Measurements from ENCODE around the gene GRID1.

GRID1 gene

DNA sequence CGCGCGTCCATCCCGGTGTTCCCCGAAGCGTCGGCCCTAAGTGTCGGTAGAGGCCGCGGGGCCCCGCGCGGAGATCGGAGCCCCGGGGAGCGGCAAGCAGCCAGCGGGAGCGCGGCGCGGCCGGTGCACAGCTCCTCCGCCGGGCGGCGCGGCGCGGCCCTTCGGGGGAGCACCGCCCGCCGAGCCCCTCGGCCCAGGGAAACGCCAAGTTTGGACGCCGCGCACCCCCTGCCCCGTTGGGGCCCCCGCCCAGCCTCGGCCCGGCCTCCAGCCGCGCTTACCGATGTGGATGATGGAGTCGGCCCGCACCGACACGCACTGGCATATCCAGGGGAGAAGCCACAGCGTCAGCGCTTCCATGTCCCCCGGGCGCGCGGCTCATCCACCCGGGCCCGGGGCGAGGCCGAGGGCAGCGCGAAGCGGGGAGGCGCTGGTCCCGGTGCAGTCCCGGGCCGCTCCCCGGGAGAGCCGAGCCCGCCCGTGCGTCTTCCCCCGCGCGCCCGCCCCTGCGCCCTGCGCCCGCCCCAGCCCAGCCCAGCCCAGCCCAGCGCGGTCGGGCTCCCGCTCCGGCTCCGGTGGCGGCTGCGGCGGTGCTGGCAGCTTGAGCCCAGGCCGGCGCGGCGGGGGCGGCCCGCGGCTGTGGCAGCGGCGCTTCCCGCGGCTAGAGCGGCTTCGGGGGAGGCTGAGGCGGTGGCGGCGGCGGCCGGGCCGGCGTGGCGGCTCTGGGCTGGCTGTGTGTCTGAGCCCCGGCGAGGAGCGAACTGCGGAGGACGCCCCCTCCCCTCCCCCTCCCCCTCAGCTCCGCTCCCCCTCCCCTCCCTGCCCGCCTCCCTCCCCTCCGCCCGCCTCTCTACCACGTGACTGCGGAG lies at the start of gene GRID1:
GRID1 (minus strand) TSS at position 763 of the 869 bp plus-strand sequence.
- no peak within 1 kb of the TSS for H3K27ac Mint-ChIP-seq
- H3K4me1 Mint-ChIP-seq (ENCODE audit: low read depth) = peaks cover 45% of the 10 kb centered on the region
- H3K9me3 Mint-ChIP-seq = no peaks in the 10 kb centered on the region
- intact Hi-C loops (cut with micrococcal nuclease) = loop anchor here (10.0 kb wide), 1 partner anchor 191 kb away; no protein-coding TSS in a partner anchor
- H3K36me3 Mint-ChIP-seq (ENCODE audit: low read depth) = no peaks in the 10 kb centered on the region
- H3K27me3 Mint-ChIP-seq = peaks cover 91% of the 10 kb centered on the region
- H3K4me3 Mint-ChIP-seq = peak within 1 kb of the TSS; percentile 49

DNA sequence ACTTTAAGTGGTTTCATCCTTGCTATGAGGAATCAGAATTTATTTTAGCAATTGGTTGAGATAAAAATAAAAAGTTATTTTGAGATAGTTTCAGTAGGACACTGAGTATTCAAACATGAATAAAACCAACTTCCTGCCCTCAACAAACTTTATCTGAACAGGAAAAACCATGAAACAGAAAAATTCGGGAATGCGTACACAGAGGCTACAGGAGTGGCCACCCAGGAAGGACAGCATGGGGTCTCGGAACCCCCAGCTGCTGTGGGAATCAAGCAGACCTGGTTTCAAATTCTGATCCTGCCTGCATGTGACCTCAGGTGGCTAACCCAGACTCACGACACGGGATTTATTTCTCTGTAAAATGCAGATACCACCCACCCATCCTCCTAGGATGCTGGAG lies 49.0 kb upstream of the GRID1 start:
- intact Hi-C loops (cut with micrococcal nuclease) = no loop called here
- peaks cover 5% of the 10 kb centered on the region for H3K9me3 Mint-ChIP-seq
- H3K36me3 Mint-ChIP-seq (ENCODE audit: low read depth) = no peaks in the 10 kb centered on the region
- H3K4me3 Mint-ChIP-seq = no peak overlapping the region
- no peak overlapping the region for H3K27ac Mint-ChIP-seq
- peaks cover 25% of the 10 kb centered on the region for H3K4me1 Mint-ChIP-seq (ENCODE audit: low read depth)
- H3K27me3 Mint-ChIP-seq = no peaks in the 10 kb centered on the region

- Mint-ChIP-seq H3K27ac (no peak overlapping the region), H3K4me3 (no peak overlapping the region), H3K36me3 (ENCODE audit: low read depth) (no peaks in the 10 kb centered on the region), H3K27me3 (no peaks in the 10 kb centered on the region), H3K4me1 (ENCODE audit: low read depth) (peaks cover 25% of the 10 kb centered on the region), H3K9me3 (peaks cover 8% of the 10 kb centered on the region)
- intact Hi-C loops (cut with micrococcal nuclease) = no loop called here
Observed at GRCh38 chr10:86415116-86415515, 48.5 kb upstream of the GRID1 start.

GRCh38 chr10:86413046-86413728 lies 46.6 kb upstream of the GRID1 start:
- H3K36me3 Mint-ChIP-seq (ENCODE audit: low read depth) = no peaks in the 10 kb centered on the region
- peaks cover 8% of the 10 kb centered on the region for H3K9me3 Mint-ChIP-seq
- no peaks in the 10 kb centered on the region for H3K27me3 Mint-ChIP-seq
- H3K4me1 Mint-ChIP-seq (ENCODE audit: low read depth) = peaks cover 25% of the 10 kb centered on the region
- intact Hi-C loops (cut with micrococcal nuclease) = no loop called here
- H3K27ac Mint-ChIP-seq = no peak overlapping the region
- H3K4me3 Mint-ChIP-seq = no peak overlapping the region

GRCh38 chr10:86411852-86412560 lies 45.4 kb upstream of the GRID1 start:
- Mint-ChIP-seq H3K36me3 (ENCODE audit: low read depth) (no peaks in the 10 kb centered on the region), H3K27me3 (no peaks in the 10 kb centered on the region), H3K4me1 (ENCODE audit: low read depth) (peaks cover 25% of the 10 kb centered on the region), H3K9me3 (peaks cover 8% of the 10 kb centered on the region), H3K27ac (peak overlapping the region; percentile 17), H3K4me3 (no peak overlapping the region)
- intact Hi-C loops (cut with micrococcal nuclease) = no loop called here

GRCh38 chr10:86411281-86411841 lies 44.8 kb upstream of the GRID1 start:
- no peaks in the 10 kb centered on the region for H3K36me3 Mint-ChIP-seq (ENCODE audit: low read depth)
- H3K27ac Mint-ChIP-seq = peak overlapping the region; percentile 17
- H3K4me1 Mint-ChIP-seq (ENCODE audit: low read depth) = peaks cover 25% of the 10 kb centered on the region
- H3K4me3 Mint-ChIP-seq = no peak overlapping the region
- no peaks in the 10 kb centered on the region for H3K27me3 Mint-ChIP-seq
- peaks cover 8% of the 10 kb centered on the region for H3K9me3 Mint-ChIP-seq
- intact Hi-C loops (cut with micrococcal nuclease) = no loop called here

DNA sequence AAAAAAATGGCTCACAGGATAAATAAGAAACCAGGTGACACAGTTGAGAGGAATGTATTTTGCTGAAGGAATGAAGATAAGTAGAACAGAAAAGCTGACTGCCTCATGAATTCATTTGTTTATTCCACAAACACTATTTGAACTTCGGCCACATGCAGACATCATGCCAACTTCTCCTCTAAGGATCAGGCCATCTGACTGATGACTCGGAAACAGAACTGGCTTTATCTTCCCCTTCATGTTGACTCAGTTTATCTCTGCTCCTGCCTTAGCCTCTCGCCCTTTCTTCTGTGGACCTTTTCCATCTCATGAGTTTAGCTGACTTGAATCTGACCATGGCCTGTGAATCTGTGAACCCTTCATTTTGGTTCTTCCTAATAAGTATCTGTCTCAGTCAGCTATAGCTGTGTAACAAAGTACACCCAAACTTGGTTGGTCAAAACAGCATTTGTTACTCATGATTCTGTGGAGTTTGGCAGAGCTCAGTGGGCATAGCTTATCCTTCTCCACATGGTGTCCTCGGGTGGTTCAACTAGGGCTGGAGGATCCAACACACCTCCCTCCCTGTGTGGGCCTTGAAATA lies 44.0 kb upstream of the GRID1 start:
- Mint-ChIP-seq H3K36me3 (ENCODE audit: low read depth) (no peaks in the 10 kb centered on the region), H3K4me3 (no peak overlapping the region), H3K27me3 (no peaks in the 10 kb centered on the region), H3K4me1 (ENCODE audit: low read depth) (peaks cover 25% of the 10 kb centered on the region), H3K27ac (peak overlapping the region; percentile 17), H3K9me3 (peaks cover 8% of the 10 kb centered on the region)
- intact Hi-C loops (cut with micrococcal nuclease) = no loop called here

DNA sequence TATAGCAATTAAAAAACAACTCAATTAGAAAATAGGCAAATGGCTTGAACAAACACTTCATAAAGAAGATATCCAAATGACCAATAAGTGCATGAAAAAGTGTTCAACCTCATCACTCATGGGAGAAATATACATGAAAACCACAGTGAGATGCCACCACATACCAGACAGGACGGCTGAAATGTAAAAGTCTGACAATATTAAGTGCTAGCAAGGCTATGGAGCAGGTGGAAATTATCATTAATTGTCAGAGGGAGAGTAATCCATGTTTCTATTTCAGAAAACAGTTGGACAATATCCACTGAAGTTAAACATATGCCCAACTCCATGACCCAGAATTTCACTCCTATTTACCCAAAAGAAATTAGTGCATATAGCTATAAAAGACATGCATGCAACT lies 42.6 kb upstream of the GRID1 start:
- H3K27ac Mint-ChIP-seq = no peak overlapping the region
- peaks cover 8% of the 10 kb centered on the region for H3K9me3 Mint-ChIP-seq
- no peak overlapping the region for H3K4me3 Mint-ChIP-seq
- no peaks in the 10 kb centered on the region for H3K36me3 Mint-ChIP-seq (ENCODE audit: low read depth)
- H3K4me1 Mint-ChIP-seq (ENCODE audit: low read depth) = peaks cover 23% of the 10 kb centered on the region
- intact Hi-C loops (cut with micrococcal nuclease) = no loop called here
- H3K27me3 Mint-ChIP-seq = peaks cover 5% of the 10 kb centered on the region

- Mint-ChIP-seq H3K4me3 (no peak overlapping the region), H3K4me1 (ENCODE audit: low read depth) (peaks cover 26% of the 10 kb centered on the region), H3K36me3 (ENCODE audit: low read depth) (no peaks in the 10 kb centered on the region), H3K27me3 (peaks cover 56% of the 10 kb centered on the region), H3K9me3 (no peaks in the 10 kb centered on the region), H3K27ac (no peak overlapping the region)
- intact Hi-C loops (cut with micrococcal nuclease) = loop anchor here (5.0 kb wide), 2 partner anchors 44 to 309 kb away; no protein-coding TSS in a partner anchor
Observed at GRCh38 chr10:86403183-86403797, 36.7 kb upstream of the GRID1 start.

DNA sequence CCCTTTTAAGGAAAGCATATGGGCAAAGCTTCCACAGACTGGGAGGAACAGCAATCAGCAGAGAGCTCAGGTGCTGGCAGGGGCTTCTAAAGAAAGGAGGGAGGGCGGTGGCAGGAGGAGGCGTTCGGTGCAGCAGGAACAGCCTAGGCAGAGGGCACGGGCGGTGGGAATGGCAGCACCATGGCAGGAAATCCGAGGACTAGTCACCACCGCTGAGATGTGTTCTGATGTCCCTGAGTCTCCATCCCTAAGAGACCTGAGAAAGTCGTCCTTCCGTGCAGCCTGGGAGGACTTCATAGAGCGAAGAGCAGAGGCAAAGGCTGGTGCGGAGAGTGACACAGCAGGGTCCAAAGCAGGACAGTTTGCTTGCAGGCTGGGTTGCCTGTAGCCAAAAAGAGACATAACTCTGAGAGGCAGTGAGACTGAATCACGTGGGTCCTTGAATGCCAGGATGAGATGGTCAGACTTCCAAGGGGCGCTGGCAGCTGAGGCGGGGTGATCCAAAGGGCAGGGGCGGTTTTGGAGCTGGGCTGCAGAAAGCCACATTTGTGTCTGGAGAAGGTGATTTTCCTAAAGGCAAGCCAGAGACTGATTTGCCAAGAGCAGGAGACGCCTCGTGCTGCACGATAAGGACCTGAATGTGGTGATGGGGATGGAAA lies 35.8 kb upstream of the GRID1 start:
- Mint-ChIP-seq H3K27me3 (peaks cover 62% of the 10 kb centered on the region), H3K9me3 (no peaks in the 10 kb centered on the region), H3K4me1 (ENCODE audit: low read depth) (peaks cover 26% of the 10 kb centered on the region), H3K36me3 (ENCODE audit: low read depth) (no peaks in the 10 kb centered on the region), H3K4me3 (no peak overlapping the region), H3K27ac (no peak overlapping the region)
- intact Hi-C loops (cut with micrococcal nuclease) = loop anchor here (5.0 kb wide), 2 partner anchors 45 to 310 kb away; no protein-coding TSS in a partner anchor

DNA sequence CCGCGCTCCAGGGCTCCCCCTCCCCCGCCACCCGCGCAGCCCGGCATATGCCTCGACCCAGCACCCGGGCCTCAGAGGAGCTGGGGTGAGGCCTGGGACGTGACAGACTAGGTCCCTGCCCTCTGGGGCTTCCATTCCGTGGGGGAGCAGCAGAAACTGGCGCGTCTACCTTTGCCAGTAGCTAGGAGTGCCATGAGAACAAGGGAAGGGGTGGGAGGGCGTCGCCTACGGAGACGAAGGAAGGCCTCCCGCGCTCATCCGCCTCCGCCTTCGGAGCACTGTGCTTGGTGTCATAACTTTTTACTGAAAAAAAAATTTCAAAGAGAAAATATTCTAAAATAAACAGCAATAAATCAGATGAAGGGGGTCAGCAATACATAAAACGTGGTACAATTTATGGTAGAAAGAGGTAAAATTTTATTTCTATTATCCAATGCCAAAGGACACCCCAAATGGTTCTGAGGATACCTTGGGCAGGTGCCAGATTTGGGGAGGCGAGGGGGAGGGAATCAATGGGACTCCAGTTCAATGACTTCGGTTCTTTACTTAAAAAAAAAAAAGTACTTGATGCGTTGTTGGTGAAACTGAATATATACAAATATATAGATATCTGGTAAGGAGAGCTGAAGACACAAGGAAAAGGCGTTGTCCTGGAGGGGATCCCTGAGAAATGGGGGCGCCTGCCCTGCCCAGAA lies 35.1 kb upstream of the GRID1 start:
- Mint-ChIP-seq H3K9me3 (no peaks in the 10 kb centered on the region), H3K36me3 (ENCODE audit: low read depth) (no peaks in the 10 kb centered on the region), H3K4me3 (peak overlapping the region; percentile 73), H3K27ac (no peak overlapping the region), H3K4me1 (ENCODE audit: low read depth) (peaks cover 26% of the 10 kb centered on the region), H3K27me3 (peaks cover 67% of the 10 kb centered on the region)
- intact Hi-C loops (cut with micrococcal nuclease) = loop anchor here (2.0 to 5.0 kb wide), 3 partner anchors 46 to 311 kb away; partner anchors contain the start of gene WAPL

All from dendritic cell treated with granulocyte-macrophage colony-stimulating factor and Interleukin-4, amounts not matched to agents 40 ng/mL and 50 ng/mL, for 4 days (primary cell).